NK-92 (cell line): Measurements from ENCODE around the gene FRMD5.

Experiments
- DNase-seq: peaks from one replicate; lab custom pipeline; 2025; ENCODE audit not compliant: unreplicated experiment; lab: John Stamatoyannopoulos, UW

Gene FRMD5

GRCh38 chr15:44163370-44163769 lies 31.7 kb downstream of the FRMD5 start:
- no peak for DNase-seq

GRCh38 chr15:44160796-44161195 lies 34.3 kb downstream of the FRMD5 start:
- DNase-seq, result no peak

- DNase-seq, result no peak
Observed at GRCh38 chr15:44159492-44159891, 35.6 kb downstream of the FRMD5 start.

GRCh38 chr15:44158111-44158510 lies 37.0 kb downstream of the FRMD5 start:
- no peak for DNase-seq

- DNase-seq, result no peak
Observed at GRCh38 chr15:44157679-44158078, 37.4 kb downstream of the FRMD5 start.

GRCh38 chr15:44153352-44153751 lies 41.7 kb downstream of the FRMD5 start:
- no peak for DNase-seq

- DNase-seq, result no peak
Observed at GRCh38 chr15:44149224-44149623, 45.8 kb downstream of the FRMD5 start.

- DNase-seq, result no peak
Observed at GRCh38 chr15:44148580-44148979, 46.5 kb downstream of the FRMD5 start.

- no peak for DNase-seq
Observed at GRCh38 chr15:44147636-44148035, 47.4 kb downstream of the FRMD5 start.

GRCh38 chr15:44145495-44145894 lies 49.6 kb downstream of the FRMD5 start:
- no peak for DNase-seq

GRCh38 chr15:44144992-44145391 lies 50.1 kb downstream of the FRMD5 start:
- DNase-seq, result no peak

GRCh38 chr15:44144184-44144583 lies 50.9 kb downstream of the FRMD5 start:
- DNase-seq, result no peak

- DNase-seq, result no peak
Observed at GRCh38 chr15:44137750-44138149, 57.3 kb downstream of the FRMD5 start.

- DNase-seq, result no peak
Observed at GRCh38 chr15:44136991-44137477, 58.0 kb downstream of the FRMD5 start.

- no peak for DNase-seq
Observed at GRCh38 chr15:44132057-44132456, 63.0 kb downstream of the FRMD5 start.

GRCh38 chr15:44130778-44131177 lies 64.3 kb downstream of the FRMD5 start:
- no peak for DNase-seq

- DNase-seq, result no peak
Observed at GRCh38 chr15:44129911-44130310, 65.2 kb downstream of the FRMD5 start.

- no peak for DNase-seq
Observed at GRCh38 chr15:44128443-44128842, 66.6 kb downstream of the FRMD5 start.

- DNase-seq, result no peak
Observed at GRCh38 chr15:44125879-44126278, 69.2 kb downstream of the FRMD5 start.

GRCh38 chr15:44102675-44103254 lies 92.3 kb downstream of the FRMD5 start:
- no peak for DNase-seq

GRCh38 chr15:44101944-44102343 lies 93.1 kb downstream of the FRMD5 start:
- no peak for DNase-seq

GRCh38 chr15:44101286-44101685 lies 93.8 kb downstream of the FRMD5 start:
- DNase-seq, result no peak

- no peak for DNase-seq
Observed at GRCh38 chr15:44099671-44100070, 95.4 kb downstream of the FRMD5 start.
